Neuronal stem cell (in vitro differentiated cells): ENCODE measurements around the gene MRPL40.

Source experiments
- DNase-seq: peaks from one replicate; pipeline ENCODE4 v3.0.0-alpha.2; 2013; ENCODE audit warnings: low spot score
- H2AFZ ChIP-seq: one replicate; pipeline ENCODE4 v1.6.1; 2013; ENCODE audit warnings: mild to moderate bottlenecking, low read length, inconsistent platforms
- H2AK5ac ChIP-seq: 2 replicates; pipeline ENCODE4 v1.6.1; 2013; ENCODE audit warnings: low read depth, mild to moderate bottlenecking, inconsistent platforms, low read length, moderate library complexity, mixed read lengths
- H2BK120ac ChIP-seq: 2 replicates; pipeline ENCODE4 v1.6.1; 2013; ENCODE audit warnings: low read depth, mild to moderate bottlenecking, inconsistent platforms, low read length, moderate library complexity, mixed read lengths
- H2BK12ac ChIP-seq: one replicate; pipeline ENCODE4 v1.6.1; 2013; ENCODE audit warnings: low read length, inconsistent platforms
- H2BK15ac ChIP-seq: 2 replicates; pipeline ENCODE4 v1.6.1; 2013; ENCODE audit warnings: mild to moderate bottlenecking, low read length, inconsistent platforms, mixed read lengths
- H2BK5ac ChIP-seq: one replicate; pipeline ENCODE4 v1.6.1; 2013; ENCODE audit warnings: inconsistent platforms, mild to moderate bottlenecking, low read length, moderate library complexity
- H3K14ac ChIP-seq: one replicate; pipeline ENCODE4 v1.6.1; 2013; ENCODE audit warnings: low read length, inconsistent platforms
- H3K18ac ChIP-seq: 2 replicates; pipeline ENCODE4 v1.6.1; 2013; ENCODE audit warnings: low read length, inconsistent platforms
- H3K23ac ChIP-seq: 2 replicates; pipeline ENCODE4 v1.6.1; 2013; ENCODE audit warnings: low read depth, mild to moderate bottlenecking, mixed read lengths, low read length, inconsistent platforms; ENCODE audit not compliant: poor library complexity
- H3K27ac ChIP-seq: replicated peaks from 3 replicates; pipeline ENCODE4 v1.5.1; 2013; ENCODE audit warnings: low read length, inconsistent platforms
- H3K27me3 ChIP-seq, 3 experiments: 2 replicates each; pipeline ENCODE4 v1.6.1; 2013; ENCODE audit warnings: low read length in 3 of 3, mild to moderate bottlenecking in 2 of 3, inconsistent platforms in 1 of 3, low read depth in 1 of 3, mixed read lengths in 1 of 3, moderate library complexity in 1 of 3; ENCODE audit not compliant: control insufficient read depth in 3 of 3, insufficient read depth in 3 of 3
- H3K36me3 ChIP-seq, 2 donors: replicated peaks in 1 of 2; 2 replicates each; pipeline ENCODE4 v1.6.1; 2013; ENCODE audit warnings: low read length in 2 of 2; ENCODE audit not compliant: control insufficient read depth in 2 of 2, insufficient read depth in 2 of 2
- H3K4ac ChIP-seq: 2 replicates; pipeline ENCODE4 v1.6.1; 2013; ENCODE audit warnings: inconsistent platforms, mild to moderate bottlenecking, low read length, moderate library complexity
- H3K4me1 ChIP-seq, 2 donors: 1 replicate in 1 of 2; 2 replicates in 1 of 2; pipeline ENCODE4 v1.6.1; 2013; ENCODE audit warnings: low read length in 2 of 2, low read depth in 1 of 2; ENCODE audit not compliant: control insufficient read depth in 2 of 2, insufficient read depth in 1 of 2
- H3K4me2 ChIP-seq: one replicate; pipeline ENCODE4 v1.6.1; 2013; ENCODE audit warnings: mild to moderate bottlenecking, low read length, inconsistent platforms; ENCODE audit not compliant: insufficient read depth, poor library complexity, severe bottlenecking
- H3K4me3 ChIP-seq, 2 donors: 2 replicates each; pipeline ENCODE4 v1.5.1; 2013; ENCODE audit warnings: low read length in 2 of 2, mild to moderate bottlenecking in 2 of 2, inconsistent platforms in 1 of 2, moderate library complexity in 1 of 2
- H3K79me1 ChIP-seq: one replicate; pipeline ENCODE4 v1.6.1; 2013; ENCODE audit warnings: low read depth, mild to moderate bottlenecking, inconsistent platforms, low read length, moderate library complexity
- H3K9ac ChIP-seq: one replicate; pipeline ENCODE4 v1.6.1; 2013; ENCODE audit warnings: mild to moderate bottlenecking, low read depth, low read length, inconsistent platforms; ENCODE audit not compliant: poor library complexity
- H3K9me3 ChIP-seq, 2 donors: replicated peaks in 1 of 2; 2 replicates each; pipeline versions ENCODE3 to v1.6.1; 2013; ENCODE audit warnings: low read length in 2 of 2, mild to moderate bottlenecking in 2 of 2, inconsistent platforms in 1 of 2, low read depth in 1 of 2, mixed read lengths in 1 of 2, moderate library complexity in 1 of 2; ENCODE audit not compliant: control insufficient read depth in 2 of 2, insufficient read depth in 1 of 2
- H4K8ac ChIP-seq: one replicate; pipeline ENCODE4 v1.6.1; 2013; ENCODE audit warnings: low read depth, mild to moderate bottlenecking, inconsistent platforms, low read length, moderate library complexity
- H4K91ac ChIP-seq: one replicate; pipeline ENCODE4 v1.6.1; 2013; ENCODE audit warnings: low read length, low read depth, mild to moderate bottlenecking, inconsistent platforms; ENCODE audit not compliant: poor library complexity
- WGBS, 2 donors: extraction: QIAGEN DNeasy Blood & Tissue Kit; methylation state at CpG; one replicate each; pipeline ENCODE4 v1.1.7; 2013; ENCODE audit warnings: missing lambda C conversion rate in 2 of 2, mixed read lengths in 1 of 2; ENCODE audit not compliant: insufficient read length in 2 of 2, insufficient replicate concordance in 1 of 2; ENCODE audit errors: extremely low coverage in 2 of 2; 5-methylcytosine and 5-hydroxymethylcytosine counted together

The MRPL40 gene

DNA sequence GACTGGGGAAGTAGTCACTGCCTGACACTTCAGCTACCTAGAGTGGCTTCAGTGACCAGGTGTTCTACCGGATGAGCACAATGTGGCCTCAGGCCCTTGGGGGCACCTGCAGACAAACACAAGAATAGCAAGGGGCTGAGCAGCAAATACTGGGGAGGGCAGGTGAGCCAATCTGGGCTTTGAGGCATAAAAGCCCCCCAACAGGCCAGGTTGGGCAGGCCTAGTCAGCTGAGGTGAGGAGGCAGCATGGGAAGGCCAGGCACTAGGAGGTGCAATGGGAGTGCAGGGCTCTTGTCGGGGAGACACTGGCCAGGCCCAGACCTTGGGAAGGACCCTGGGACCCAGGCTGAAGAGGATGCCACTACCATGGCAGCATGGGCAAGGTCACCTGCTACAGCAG is 37.7 kb downstream of the MRPL40 start:
- Histone ChIP-seq H3K36me3 (peaks cover 66 to 98% of the 10 kb centered on the region in 2 donors), H2BK12ac (no peak overlapping the region), H3K4me2 (no peak overlapping the region), H2BK15ac (no peak overlapping the region), H3K9ac (no peak overlapping the region), H3K4ac (no peak overlapping the region), H3K27me3 (no peaks in the 10 kb centered on the region), H3K18ac (no peak overlapping the region), H2AFZ (no peak overlapping the region), H2BK5ac (no peak overlapping the region), H4K91ac (no peak overlapping the region), H2AK5ac (no peak overlapping the region), H3K4me3 (no peak overlapping the region), H3K79me1 (peaks cover 6% of the 10 kb centered on the region), H2BK120ac (no peak overlapping the region), H4K8ac (no peak overlapping the region), H3K9me3 (peaks cover 0 to 3% of the 10 kb centered on the region in 2 donors), H3K14ac (no peak overlapping the region), H3K23ac (peak overlapping the region; percentile 23), H3K4me1 (no peaks in the 10 kb centered on the region), H3K27ac (no peak overlapping the region)
- WGBS, 2 donors: no CpG with 5 or more reads among the region's 2 CpGs
- DNase-seq: no peak

DNA sequence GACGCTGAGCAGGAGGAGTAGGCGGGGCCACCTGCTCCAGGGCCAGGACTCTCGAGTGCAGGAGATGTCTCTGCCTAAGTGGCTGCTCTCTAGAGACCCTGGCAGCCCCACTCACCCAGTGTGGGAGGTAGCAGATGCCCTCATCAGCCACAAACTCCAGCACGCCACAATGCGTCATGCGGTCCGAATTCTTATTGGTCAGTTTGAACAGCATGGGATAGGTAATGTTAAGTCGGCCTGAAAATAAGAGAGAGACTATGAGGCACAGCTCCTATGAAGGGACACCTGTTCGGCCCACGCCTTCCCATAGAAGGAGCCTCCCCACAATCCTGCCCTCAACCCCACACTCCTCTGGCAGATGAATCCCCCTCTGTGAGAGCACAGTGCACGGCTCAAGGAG is 39.2 kb downstream of the MRPL40 start:
- H3K23ac ChIP-seq: no peak overlapping the region
- H3K4me2 ChIP-seq: no peak overlapping the region
- no peak overlapping the region for H3K9ac ChIP-seq
- no peak overlapping the region for H3K14ac ChIP-seq
- no peak overlapping the region for H3K4me3 ChIP-seq
- H3K4me1 ChIP-seq: no peaks in the 10 kb centered on the region
- no peaks in the 10 kb centered on the region for H3K27me3 ChIP-seq
- H2AFZ ChIP-seq: no peak overlapping the region
- peaks cover 6% of the 10 kb centered on the region for H3K79me1 ChIP-seq
- H2AK5ac ChIP-seq: no peak overlapping the region
- no CpG with 5 or more reads among the region's 11 CpGs for WGBS, 2 donors
- H3K4ac ChIP-seq: no peak overlapping the region
- H4K91ac ChIP-seq: no peak overlapping the region
- no peaks in the 10 kb centered on the region for H3K9me3 ChIP-seq
- no peak overlapping the region for H3K27ac ChIP-seq
- no peak overlapping the region for H2BK15ac ChIP-seq
- no peak overlapping the region for H4K8ac ChIP-seq
- no peak overlapping the region for H2BK120ac ChIP-seq
- no peak overlapping the region for H2BK12ac ChIP-seq
- no peak overlapping the region for H3K18ac ChIP-seq
- peaks cover 57 to 97% of the 10 kb centered on the region in 2 donors for H3K36me3 ChIP-seq
- DNase-seq: no peak
- no peak overlapping the region for H2BK5ac ChIP-seq

DNA sequence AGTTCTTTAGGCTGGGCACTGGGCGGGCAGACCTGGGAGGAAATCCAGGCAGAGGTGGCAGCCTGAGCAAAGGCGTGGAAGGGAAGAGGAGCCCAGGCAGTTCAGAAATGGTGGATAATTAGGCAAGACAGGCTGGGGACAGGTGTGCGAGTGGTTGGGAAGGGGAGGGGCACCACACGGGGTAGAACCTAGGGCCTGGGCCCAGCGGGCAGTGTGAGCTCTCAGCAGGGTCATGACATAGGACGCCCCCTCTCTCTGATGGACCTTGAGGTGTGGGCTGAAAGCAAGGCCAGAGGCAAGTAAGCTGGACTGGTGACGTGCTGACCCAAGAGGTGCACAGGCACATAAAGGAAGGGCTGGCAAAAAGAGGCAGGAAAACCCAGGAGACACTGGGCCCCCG is 39.9 kb downstream of the MRPL40 start:
- no CpG with 5 or more reads among the region's 8 CpGs for WGBS, 2 donors
- H2AK5ac ChIP-seq: no peak overlapping the region

DNA sequence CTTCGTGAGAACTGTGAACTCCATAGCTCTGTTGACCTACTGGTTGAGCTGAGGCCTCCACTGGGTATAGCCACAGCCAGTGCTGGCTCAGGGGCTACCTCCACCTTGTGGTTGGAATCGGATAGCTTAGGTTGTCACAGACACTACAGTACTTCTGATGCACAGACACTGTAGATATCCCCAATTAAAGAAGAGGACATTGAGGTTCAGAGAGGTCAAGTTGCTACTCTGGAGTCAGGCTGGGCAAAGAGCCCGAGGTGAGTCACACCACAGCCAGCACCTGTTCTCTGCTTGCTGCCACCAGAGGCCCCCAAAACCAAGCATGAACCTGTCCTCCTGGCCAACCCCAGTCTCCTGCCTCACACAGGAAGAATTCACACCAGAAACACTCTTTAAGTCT is 41.2 kb downstream of the MRPL40 start:
- Histone ChIP-seq H2AFZ (no peak overlapping the region), H4K8ac (no peak overlapping the region), H3K27ac (no peak overlapping the region), H3K9me3 (no peaks in the 10 kb centered on the region), H3K4me2 (no peak overlapping the region), H4K91ac (no peak overlapping the region), H2BK15ac (no peak overlapping the region), H2AK5ac (no peak overlapping the region), H2BK5ac (no peak overlapping the region), H3K9ac (no peak overlapping the region), H3K4me3 (no peak overlapping the region), H3K23ac (no peak overlapping the region), H2BK120ac (no peak overlapping the region), H3K18ac (no peak overlapping the region), H2BK12ac (no peak overlapping the region), H3K79me1 (peaks cover 6% of the 10 kb centered on the region), H3K36me3 (peaks cover 38 to 77% of the 10 kb centered on the region in 2 donors), H3K4me1 (peaks cover 4 to 5% of the 10 kb centered on the region in 2 donors), H3K27me3 (no peaks in the 10 kb centered on the region), H3K4ac (no peak overlapping the region), H3K14ac (no peak overlapping the region)
- WGBS, 2 donors: no CpG with 5 or more reads among the region's 3 CpGs
- no peak for DNase-seq

More for the DNA sequence above, 39.9 kb downstream of the MRPL40 start:
- H3K79me1 ChIP-seq: peaks cover 6% of the 10 kb centered on the region
- H3K23ac ChIP-seq: no peak overlapping the region
- H3K36me3 ChIP-seq: peaks cover 51 to 90% of the 10 kb centered on the region in 2 donors
- H3K27ac ChIP-seq: no peak overlapping the region
- H3K18ac ChIP-seq: no peak overlapping the region
- no peak overlapping the region for H4K91ac ChIP-seq
- no peak overlapping the region for H3K14ac ChIP-seq
- H3K4me1 ChIP-seq: no peaks in the 10 kb centered on the region
- no peak overlapping the region for H2BK15ac ChIP-seq
- no peak overlapping the region for H2BK5ac ChIP-seq
- H3K4me2 ChIP-seq: no peak overlapping the region
- no peak for DNase-seq
- H3K4ac ChIP-seq: no peak overlapping the region
- no peak overlapping the region for H2BK120ac ChIP-seq
- H3K27me3 ChIP-seq: no peaks in the 10 kb centered on the region
- H2AFZ ChIP-seq: no peak overlapping the region
- H3K9me3 ChIP-seq: no peaks in the 10 kb centered on the region
- no peak overlapping the region for H3K4me3 ChIP-seq
- no peak overlapping the region for H4K8ac ChIP-seq
- no peak overlapping the region for H2BK12ac ChIP-seq
- H3K9ac ChIP-seq: no peak overlapping the region
